SK-N-MC (cell line): Measurements from ENCODE around the gene FANCL.

Experiments used
- EZH2 ChIP-seq: fragments of 200-600 bp; sonication (generic); IDR thresholded peaks from one replicate; pipeline ENCODE4 v1.6.1; 2017; ENCODE audit warnings: antibody characterized with exemption
- POLR2AphosphoS5 ChIP-seq: IDR thresholded peaks from 2 replicates; pipeline ENCODE4 v1.6.1; 2012; ENCODE audit warnings: mild to moderate bottlenecking, low read depth, low read length, borderline replicate concordance

DNA sequence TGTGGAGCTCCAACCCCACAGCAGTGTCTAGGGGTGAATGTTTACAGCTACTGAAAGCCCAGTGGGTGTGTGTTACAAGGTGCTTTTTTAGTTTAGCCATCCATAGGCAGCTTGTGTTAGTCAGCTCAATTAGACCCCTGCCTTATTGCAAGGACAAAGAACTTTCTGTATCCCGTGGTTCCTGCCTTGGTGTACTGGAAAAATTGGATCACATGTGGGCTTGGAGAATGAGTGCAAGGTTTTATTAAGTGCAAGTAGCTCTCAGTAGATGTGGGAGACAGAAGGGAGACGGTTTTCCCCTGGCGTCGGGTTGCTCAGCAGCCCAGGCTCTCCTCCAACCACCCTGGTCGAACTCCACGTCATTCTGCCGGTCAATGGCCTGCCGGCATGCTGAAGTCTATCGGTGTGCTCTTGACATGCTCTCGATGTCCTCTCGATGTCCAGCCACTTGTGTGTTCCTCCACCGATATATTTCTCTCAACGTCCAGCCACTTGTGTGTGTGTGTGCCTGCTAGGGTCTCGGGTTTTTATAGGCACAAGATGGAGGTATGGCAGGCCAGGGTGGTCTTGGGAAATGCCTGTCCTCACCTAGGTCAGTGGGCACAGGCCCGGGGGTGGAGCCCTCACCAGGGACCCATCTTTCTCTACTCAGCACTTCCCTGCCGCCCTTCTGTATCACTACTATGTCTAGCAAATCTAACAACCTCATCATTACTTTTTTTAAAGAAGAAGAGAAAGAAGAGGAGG is 13.8 kb downstream of the FANCL start:
- TF ChIP-seq POLR2AphosphoS5 = no peak
- no peak for TF ChIP-seq EZH2
